ENCODE results near the gene CTRL.
A peak's percentile ranks its signal among the peaks of the same experiment; 100 is the strongest.
"Not testable (repeated sequence)": the region's sequence is repeated elsewhere in the genome, so short reads cannot be mapped to it uniquely, and the experiment has no call there.

Gene CTRL

GRCh38 chr16:67940446-67941089, 8.9 kb upstream of the CTRL start:
- DNase-seq, result no peak

- DNase-seq, result peak; percentile 80
These were observed 8.1 kb upstream of the CTRL start for GRCh38 chr16:67939507-67940445.

GRCh38 chr16:67937713-67938112, 6.1 kb upstream of the CTRL start:
- DNase-seq, result not testable (repeated sequence)

GRCh38 chr16:67936880-67937605, 5.4 kb upstream of the CTRL start:
- DNase-seq, result no peak

- DNase-seq, result peak; percentile 82
These were observed 4.6 kb upstream of the CTRL start, which contains the start of gene PSMB10 for GRCh38 chr16:67936124-67936879. Gene PSMB10 (minus strand): TSS chr16:67936850. CDS start chr16:67936749, 101 bp downstream.

- peak; percentile 94 for DNase-seq
These were observed 3.9 kb upstream of the CTRL start for GRCh38 chr16:67935402-67936123.

- DNase-seq, result no peak
These were observed 3.4 kb upstream of the CTRL start for GRCh38 chr16:67935101-67935401.

GRCh38 chr16:67934306-67935100, 2.8 kb upstream of the CTRL start:
- DNase-seq, result no peak

- no peak for DNase-seq
These were observed 2.1 kb upstream of the CTRL start for GRCh38 chr16:67933805-67934204.

- no peak for DNase-seq
These were observed 789 bp upstream of the CTRL start for GRCh38 chr16:67932462-67932840.

- DNase-seq, result no peak
These were observed 917 bp downstream of the CTRL start for GRCh38 chr16:67930678-67931211.

GRCh38 chr16:67930191-67930590, 1.5 kb downstream of the CTRL start:
- no peak for DNase-seq

- DNase-seq, result peak; percentile 88
These were observed 2.9 kb downstream of the CTRL start for GRCh38 chr16:67928561-67929364.

- no peak for DNase-seq
These were observed 3.5 kb downstream of the CTRL start for GRCh38 chr16:67928147-67928546.

GRCh38 chr16:67927131-67927941, 4.3 kb downstream of the CTRL start:
- no peak for DNase-seq

GRCh38 chr16:67926181-67926750, 5.4 kb downstream of the CTRL start:
- peak; percentile 53 for DNase-seq

GRCh38 chr16:67924140-67924906, 7.3 kb downstream of the CTRL start:
- peak; percentile 49 for DNase-seq

All from activated CD8-positive, alpha-beta memory T cell treated with anti-CD3 and anti-CD28 coated beads, Interleukin-2, amount 50 U/mL, for 48 hours (primary cell).